SK-N-SH (cell line): ENCODE data around the gene TADA2A.

Experiments used
- CTCF ChIP-seq: fragments of 200-600 bp; sonication (generic); IDR thresholded peaks from 2 replicates; pipeline ENCODE4 v1.6.1; 2017; ENCODE audit warnings: antibody characterized with exemption, mild to moderate bottlenecking, moderate library complexity
- IRF3 ChIP-seq: fragments of 150-350 bp; IDR thresholded peaks from 2 replicates; pipeline ENCODE4 v1.6.1; 2016; ENCODE audit warnings: mild to moderate bottlenecking, low read depth, low read length
- MXI1 ChIP-seq: IDR thresholded peaks from 2 replicates; pipeline ENCODE4 v1.6.1; 2012; ENCODE audit warnings: mild to moderate bottlenecking, low read depth, low read length, improper control_type of control experiment
- POLR2AphosphoS5 ChIP-seq: IDR thresholded peaks from 2 replicates; pipeline ENCODE4 v1.6.1; 2012; ENCODE audit warnings: low read depth, low read length
- RXRA ChIP-seq: IDR thresholded peaks from 2 replicates; pipeline ENCODE4 v1.4.0; 2012; ENCODE audit warnings: low read depth, mild to moderate bottlenecking, borderline replicate concordance

- no peak for TF ChIP-seq POLR2AphosphoS5
- no peak for TF ChIP-seq RXRA
- TF ChIP-seq IRF3: no peak
- TF ChIP-seq MXI1: no peak
- TF ChIP-seq CTCF: no peak
These were observed 24.6 kb upstream of the TADA2A start for GRCh38 chr17:37382056-37382455.
